ENCODE measurements around the gene TENM4. TPM values are rescaled to one million over a fixed set of nuclear protein-coding genes. Genes with fewer than 3 reads are reported as not detected.

TENM4 gene
- polyA plus RNA-seq, 3 donors, result 0.31 to 1.7 TPM; not detected in 1

GRCh38 chr11:79184285-79184684 is 256.5 kb downstream of the TENM4 start:
- no peak overlapping the region for H3K27ac Mint-ChIP-seq
- H3K27me3 ChIP-seq (ENCODE audit: control insufficient read depth in 2 of 2, insufficient read depth in 2 of 2, low read length in 2 of 2), result peaks cover 0 to 16% of the 10 kb centered on the region in 2 donors
- no peak overlapping the region for H3K4me2 ChIP-seq (replicated peaks; ENCODE audit: extremely low read depth, low read length, poor library complexity, severe bottlenecking)
- H3K4me3 ChIP-seq (replicated peaks in 1 of 3; ENCODE audit: low read depth in 2 of 3, low read length in 3 of 3), result no peak overlapping the region
- WGBS (ENCODE audit: insufficient coverage), result 85% methylated on average over 3 of the region's 4 CpGs
- no peak for DNase-seq
- no peak overlapping the region for H3K27ac ChIP-seq (ENCODE audit: low read depth in 1 of 2, low read length in 2 of 2)
- no peaks in the 10 kb centered on the region for H3K36me3 Mint-ChIP-seq
- H3K79me2 ChIP-seq (ENCODE audit: insufficient read depth, low read length), result no peaks in the 10 kb centered on the region
- H3K9me3 ChIP-seq (replicated peaks in 1 of 2; ENCODE audit: control insufficient read depth in 1 of 2, insufficient read depth in 1 of 2, low read length in 2 of 2), result peaks cover 3 to 8% of the 10 kb centered on the region in 2 donors
- intact Hi-C loops (cut with micrococcal nuclease), result no loop called here
- H3K36me3 ChIP-seq (replicated peaks in 1 of 2; ENCODE audit: control insufficient read depth in 1 of 2, insufficient read depth in 2 of 2, low read length in 2 of 2), result no peaks in the 10 kb centered on the region
- peaks cover 0 to 16% (median 7%) of the 10 kb centered on the region in 7 donors for H3K9me3 Mint-ChIP-seq
- peaks cover 8 to 10% of the 10 kb centered on the region in 2 donors for H3K4me1 ChIP-seq (ENCODE audit: control insufficient read depth in 1 of 2, insufficient read depth in 2 of 2, low read length in 2 of 2)
- no peak for TF ChIP-seq CTCF (IDR thresholded peaks at IDR 0.05)
- no peaks in the 10 kb centered on the region for H4K20me1 ChIP-seq (ENCODE audit: insufficient read depth, low read length)
- H3K27me3 Mint-ChIP-seq (ENCODE audit: low read depth in 3 of 3), result peaks cover 4 to 15% (median 6%) of the 10 kb centered on the region in 3 donors
- no peak overlapping the region for H2AFZ ChIP-seq (ENCODE audit: insufficient read depth, low read depth, low read length, poor library complexity, severe bottlenecking)
- H3K9ac ChIP-seq (ENCODE audit: insufficient read depth, low read length, poor library complexity, severe bottlenecking), result no peak overlapping the region
- H3K4me3 Mint-ChIP-seq, result no peak overlapping the region
- H3K4me1 Mint-ChIP-seq, result peaks cover 11% of the 10 kb centered on the region

- H3K36me3 ChIP-seq (replicated peaks in 1 of 2; ENCODE audit: control insufficient read depth in 1 of 2, insufficient read depth in 2 of 2, low read length in 2 of 2), result no peaks in the 10 kb centered on the region
- no peak overlapping the region for H3K27ac ChIP-seq (ENCODE audit: low read depth in 1 of 2, low read length in 2 of 2)
- no peak overlapping the region for H3K4me3 Mint-ChIP-seq
- WGBS (ENCODE audit: insufficient coverage), result no CpG with 5 or more reads among the region's 1 CpG
- no peaks in the 10 kb centered on the region for H3K4me1 Mint-ChIP-seq
- peaks cover 0 to 17% (median 5%) of the 10 kb centered on the region in 7 donors for H3K9me3 Mint-ChIP-seq
- no peak overlapping the region for H3K4me2 ChIP-seq (replicated peaks; ENCODE audit: extremely low read depth, low read length, poor library complexity, severe bottlenecking)
- H3K4me3 ChIP-seq (replicated peaks in 1 of 3; ENCODE audit: low read depth in 2 of 3, low read length in 3 of 3), result no peak overlapping the region
- no peak overlapping the region for H3K27ac Mint-ChIP-seq
- no peaks in the 10 kb centered on the region for H3K36me3 Mint-ChIP-seq
- no peaks in the 10 kb centered on the region for H3K79me2 ChIP-seq (ENCODE audit: insufficient read depth, low read length)
- no peak for TF ChIP-seq CTCF (IDR thresholded peaks at IDR 0.05)
- no peaks in the 10 kb centered on the region for H4K20me1 ChIP-seq (ENCODE audit: insufficient read depth, low read length)
- no peak overlapping the region for H3K9ac ChIP-seq (ENCODE audit: insufficient read depth, low read length, poor library complexity, severe bottlenecking)
- peaks cover 3 to 4% of the 10 kb centered on the region in 2 donors for H3K9me3 ChIP-seq (replicated peaks in 1 of 2; ENCODE audit: control insufficient read depth in 1 of 2, insufficient read depth in 1 of 2, low read length in 2 of 2)
- no peak for DNase-seq
- no peak overlapping the region for H2AFZ ChIP-seq (ENCODE audit: insufficient read depth, low read depth, low read length, poor library complexity, severe bottlenecking)
- peaks cover 0 to 16% of the 10 kb centered on the region in 2 donors for H3K27me3 ChIP-seq (ENCODE audit: control insufficient read depth in 2 of 2, insufficient read depth in 2 of 2, low read length in 2 of 2)
- H3K27me3 Mint-ChIP-seq (ENCODE audit: low read depth in 3 of 3), result peaks cover 4 to 14% (median 6%) of the 10 kb centered on the region in 3 donors
- no peaks in the 10 kb centered on the region for H3K4me1 ChIP-seq (ENCODE audit: control insufficient read depth in 1 of 2, insufficient read depth in 2 of 2, low read length in 2 of 2)
- intact Hi-C loops (cut with micrococcal nuclease), result no loop called here
Observed at GRCh38 chr11:79182794-79183193, 258.0 kb downstream of the TENM4 start.

Measured in CD14-positive monocyte (primary cell).